Heart right ventricle (tissue), 16 donors: ENCODE data around the gene VPS18. TPM values are rescaled to one million over a fixed set of nuclear protein-coding genes. Genes with fewer than 3 reads are reported as not detected.

ENCODE experiments used
- ATAC-seq, 8 donors: fragments of 200-7000 bp; cut with Tn5 transposase; one replicate each; pipeline ENCODE4 v1.9.1; 2020; ENCODE audit warnings: mild to moderate bottlenecking in 8 of 8, moderate library complexity in 8 of 8, moderate number of reproducible peaks in 1 of 8
- DNase-seq, 2 donors: peaks; one replicate each; pipeline ENCODE4 v3.0.0-alpha.2; 2020
- H3K27ac ChIP-seq, 10 donors: fragments of 200-600 bp; sonication (generic) in 2 of 10; one replicate each; pipeline versions ENCODE4 v1.5.0 to v1.8.0; 2020 to 2022; ENCODE audit warnings: mild to moderate bottlenecking in 3 of 10
- H3K27me3 ChIP-seq, 7 donors: fragments of 200-600 bp; one replicate each; pipeline ENCODE4 v1.8.0; 2021 to 2022; ENCODE audit warnings: mild to moderate bottlenecking in 2 of 7
- H3K36me3 ChIP-seq, 9 donors: fragments of 200-600 bp; sonication (generic) in 1 of 9; one replicate each; pipeline versions ENCODE4 v1.5.0 to v1.8.0; 2020 to 2022; ENCODE audit warnings: mild to moderate bottlenecking in 2 of 9
- H3K4me1 ChIP-seq, 9 donors: fragments of 200-600 bp; sonication (generic) in 1 of 9; one replicate each; pipeline versions ENCODE4 v1.5.0 to v1.8.0; 2020 to 2022; ENCODE audit warnings: mild to moderate bottlenecking in 4 of 9
- H3K4me3 ChIP-seq, 10 donors: fragments of 200-600 bp; sonication (generic) in 2 of 10; one replicate each; pipeline versions ENCODE4 v1.5.0 to v1.8.0; 2020 to 2022; ENCODE audit warnings: mild to moderate bottlenecking in 7 of 10, moderate library complexity in 2 of 10
- H3K9me3 ChIP-seq, 11 donors: fragments of 200-600 bp in 10 of 11; sonication (generic) in 2 of 11; one replicate each; pipeline versions ENCODE4 v1.5.0 to v1.8.0; 2013 to 2022; ENCODE audit warnings: mild to moderate bottlenecking in 2 of 11, control low read depth in 1 of 11, moderate library complexity in 1 of 11
- CTCF ChIP-seq, 9 donors: fragments of 200-600 bp; sonication (generic) in 2 of 9; IDR thresholded peaks; one replicate each; pipeline versions ENCODE4 v1.5.0 to v1.8.0; 2021 to 2022; ENCODE audit warnings: antibody characterized with exemption in 9 of 9, mild to moderate bottlenecking in 5 of 9, moderate library complexity in 1 of 9
- WGBS, 2 donors: extraction: QIAGEN DNeasy Blood & Tissue Kit; methylation state at CpG; one replicate each; pipeline ENCODE4 v1.1.7; 2013; ENCODE audit warnings: inconsistent platforms in 1 of 2; 5-methylcytosine and 5-hydroxymethylcytosine counted together
- intact Hi-C, 10 donors: fragments of 100-400 bp; cut with DNase I; formaldehyde crosslinking; loops; one replicate each; pipeline versions ENCODE4 v1.11.1 to v1.14.2; 2022
- polyA plus RNA-seq, 2 donors: library from polyadenylated mRNA; stranded (reverse); fragments of 200-250 nt; gene quantifications; one replicate each; pipeline ENCODE4 v1.2.3, GENCODE V29; 2013
- total RNA-seq, 10 donors: library from RNA; stranded (reverse); fragmentation: NEBNext Ultra II Directional in 3 of 10; extraction: Animal tissue kit (Norgen Biotek cat#: 25700) in 3 of 10; gene quantifications; one replicate each; pipeline versions ENCODE4 v1.2.1 to v1.2.4, GENCODE V29; 2021 to 2023
- donor health status: Arrhythmogenic right ventricular cardiomyopathy.
- donor health status: ischemic (EF 13 %, LVEDD 7.1; RV severe dilation, severe dysfunction).
- donor health status: healthy with polysubstance abuse.
- donor health status: DM: no; HTN: yes; CAD: no.
- donor health status: DM: no; HTN: no; CAD: no.
- donor health status: ischemic (EF 25% LVEDD 6.9; RV normal size, moderate dysfunction).
- donor health status: ischemic (EF 25% LVEDD 5.7; RV mildly dilated, moderate dysfunction).
- donor health status: healthy.
- donor health status: DM: yes; HTN: yes; CAD: no.
- donor health status: Ischemic cardiomyopathy.
- donor health status: ischemic (EF 35%, LVEDD 5.7; RV mildly dilated, moderate dysfunction).
- donor health status: nonischemic (EF 11% LVEDD 7.7; RV severe dilation, severe dysfunction).
- donor health status: DM: yes; HTN: yes; CAD: no.
- donor health status: PGD.
- donor health status: ischemic (EF 29% LVEDD 5.4; RV normal size, mild dysfunction).
- donor health status: nonischemic (EF 23%, LVEDD 6.1; RV moderate dilation, normal function).

Gene VPS18
- total and polyA plus RNA-seq, 12 donors: 10.5 to 25.0 (median 20.5) TPM

- peaks cover 0 to 81% (median 14%) of the 10 kb centered on the region in 9 donors for H3K36me3 ChIP-seq
- peaks cover 7 to 90% (median 63%) of the 10 kb centered on the region in 9 donors for H3K4me1 ChIP-seq
- TF ChIP-seq CTCF (IDR thresholded peaks at IDR 0.05): no peak
- no peaks in the 10 kb centered on the region for H3K9me3 ChIP-seq
- peak overlapping the region in 7 of 10 donors; percentile 15 to 96 (median 77) for H3K4me3 ChIP-seq
- H3K27ac ChIP-seq: peak overlapping the region in 4 of 10 donors; percentile 61 to 96 (median 88)
- ATAC-seq (no peak), DNase-seq (no peak)
- peaks cover 0 to 39% (median 9%) of the 10 kb centered on the region in 7 donors for H3K27me3 ChIP-seq
- 83 to 90% methylated on average over 6 of the region's 6 CpGs for WGBS, 2 donors
- intact Hi-C loops: no loop called here
Measured at GRCh38 chr15:40934457-40934856, 40.2 kb downstream of the VPS18 start.

- intact Hi-C loops: no loop called here
- H3K36me3 ChIP-seq: peaks cover 0 to 75% (median 14%) of the 10 kb centered on the region in 9 donors
- peak overlapping the region in 9 of 10 donors; percentile 0 to 96 (median 72) for H3K4me3 ChIP-seq
- H3K9me3 ChIP-seq: no peaks in the 10 kb centered on the region
- 75 to 76% methylated on average over 31 of the region's 31 CpGs for WGBS, 2 donors
- peaks cover 13 to 92% (median 67%) of the 10 kb centered on the region in 9 donors for H3K4me1 ChIP-seq
- DNase-seq: no peak
- ATAC-seq: no peak
- H3K27me3 ChIP-seq: peaks cover 0 to 21% (median 0%) of the 10 kb centered on the region in 7 donors
- H3K27ac ChIP-seq: peak overlapping the region in 9 of 10 donors; percentile 17 to 96 (median 80)
- no peak for TF ChIP-seq CTCF (IDR thresholded peaks at IDR 0.05)
Measured at GRCh38 chr15:40936234-40936708, 42.0 kb downstream of the VPS18 start.

GRCh38 chr15:40936709-40937666 lies 42.7 kb downstream of the VPS18 start:
- peaks cover 14 to 91% (median 63%) of the 10 kb centered on the region in 9 donors for H3K4me1 ChIP-seq
- H3K4me3 ChIP-seq: peak overlapping the region in 9 of 10 donors; percentile 0 to 96 (median 72)

More at GRCh38 chr15:40936709-40937666, 42.7 kb downstream of the VPS18 start:
- TF ChIP-seq CTCF (IDR thresholded peaks at IDR 0.05): peak in 6 of 9 donors; percentile 4 to 41 (median 26)
- ATAC-seq (peak in 4 of 8 donors; percentile 6 to 58 (median 18)), DNase-seq (no peak)
- Histone ChIP-seq H3K27me3 (peaks cover 0 to 14% (median 0%) of the 10 kb centered on the region in 7 donors), H3K36me3 (peaks cover 0 to 68% (median 14%) of the 10 kb centered on the region in 9 donors), H3K27ac (peak overlapping the region; percentile 53 to 96 (median 84)), H3K9me3 (no peaks in the 10 kb centered on the region)
- WGBS, 2 donors: 49 to 61% methylated on average over 15 of the region's 15 CpGs
- intact Hi-C loops: no loop called here
